Thoracic aorta (tissue), 2 donors: ENCODE measurements around the gene PRPF38B. TPM values are rescaled to one million over a fixed set of nuclear protein-coding genes. Genes with fewer than 3 reads are reported as not detected.

ENCODE experiments used
- ATAC-seq: fragments of 150-250 bp; one replicate; pipeline ENCODE4 v1.8.0; 2017; ENCODE audit warnings: low read depth; ENCODE audit not compliant: insufficient number of reproducible peaks, low FRiP score
- DNase-seq: peaks from one replicate; pipeline ENCODE4 v3.0.0-alpha.2; 2020; ENCODE audit warnings: low spot score
- H3K27ac ChIP-seq, 2 donors: fragments of 200-600 bp; sonication (generic); 1 replicate in 1 of 2; 2 replicates in 1 of 2; pipeline ENCODE4 v1.5.1; 2016; ENCODE audit warnings: mild to moderate bottlenecking in 2 of 2, moderate library complexity in 2 of 2
- H3K27me3 ChIP-seq: fragments of 200-600 bp; sonication (generic); replicated peaks from 2 replicates; pipeline ENCODE4 v1.6.0; 2016; ENCODE audit warnings: mild to moderate bottlenecking; ENCODE audit not compliant: insufficient read depth
- H3K36me3 ChIP-seq: fragments of 200-600 bp; sonication (generic); one replicate; pipeline ENCODE4 v1.5.1; 2016
- H3K4me1 ChIP-seq, 2 donors: fragments of 200-600 bp; sonication (generic); 1 replicate in 1 of 2; 2 replicates in 1 of 2; pipeline versions ENCODE4 v1.5.1 to v1.6.0; 2016; ENCODE audit warnings: low read depth in 2 of 2, mild to moderate bottlenecking in 1 of 2; ENCODE audit not compliant: control insufficient read depth in 1 of 2
- H3K4me3 ChIP-seq: fragments of 200-600 bp; sonication (generic); 2 replicates; pipeline ENCODE4 v1.5.1; 2016; ENCODE audit warnings: mild to moderate bottlenecking
- H3K9me3 ChIP-seq: fragments of 200-600 bp; sonication (generic); 2 replicates; pipeline ENCODE4 v1.5.1; 2016
- CTCF ChIP-seq: fragments of 200-600 bp; sonication (generic); IDR thresholded peaks from one replicate; pipeline ENCODE4 v1.5.1; 2019; ENCODE audit warnings: antibody characterized with exemption
- total RNA-seq, 2 donors: library from RNA; depleted of rRNA; stranded (reverse); fragments of >200 nt; gene quantifications; one replicate each; pipeline versions ENCODE4 v1.1.0 to v1.2.3, GENCODE V29; 2016

PRPF38B gene
- 10 to 100 TPM; 21.7 to 57.3 TPM for total RNA-seq

- Histone ChIP-seq H3K36me3 (no peaks in the 10 kb centered on the region), H3K4me1 (peaks cover 14 to 37% of the 10 kb centered on the region in 2 donors), H3K9me3 (no peaks in the 10 kb centered on the region), H3K27ac (peak within 1 kb of the TSS; percentile 97 to 98), H3K27me3 (no peaks in the 10 kb centered on the region), H3K4me3 (peak within 1 kb of the TSS; percentile 86)
- ATAC-seq = peak; percentile 93
- no peak for TF ChIP-seq CTCF
- DNase-seq = peak; percentile 78
These were observed at the start of gene PRPF38B for GRCh38 chr1:108691942-108692723. Gene PRPF38B (plus strand): TSS chr1:108692310. CDS start chr1:108692592, 282 bp downstream.

GRCh38 chr1:108643492-108644335 is 48.4 kb upstream of the PRPF38B start:
- Histone ChIP-seq H3K4me1 (peaks cover 6 to 15% of the 10 kb centered on the region in 2 donors), H3K27ac (no peak overlapping the region), H3K4me3 (no peak overlapping the region), H3K36me3 (no peaks in the 10 kb centered on the region), H3K27me3 (no peaks in the 10 kb centered on the region), H3K9me3 (no peaks in the 10 kb centered on the region)
- DNase-seq = no peak
- peak; percentile 67 for TF ChIP-seq CTCF
- no peak for ATAC-seq

GRCh38 chr1:108644984-108645383 is 47.1 kb upstream of the PRPF38B start:
- H3K36me3 ChIP-seq = no peaks in the 10 kb centered on the region
- no peak for ATAC-seq
- H3K27ac ChIP-seq = no peak overlapping the region
- no peaks in the 10 kb centered on the region for H3K27me3 ChIP-seq
- no peak overlapping the region for H3K4me3 ChIP-seq
- no peak for DNase-seq
- no peaks in the 10 kb centered on the region for H3K9me3 ChIP-seq
- peaks cover 6 to 15% of the 10 kb centered on the region in 2 donors for H3K4me1 ChIP-seq
- no peak for TF ChIP-seq CTCF

GRCh38 chr1:108645564-108646184 is 46.4 kb upstream of the PRPF38B start:
- DNase-seq (no peak), ATAC-seq (no peak)
- Histone ChIP-seq H3K4me1 (peaks cover 6 to 15% of the 10 kb centered on the region in 2 donors), H3K27me3 (no peaks in the 10 kb centered on the region), H3K27ac (peak overlapping the region; percentile 8 to 44), H3K9me3 (no peaks in the 10 kb centered on the region), H3K4me3 (no peak overlapping the region), H3K36me3 (no peaks in the 10 kb centered on the region)
- TF ChIP-seq CTCF = no peak

- Histone ChIP-seq H3K36me3 (no peaks in the 10 kb centered on the region), H3K4me1 (peaks cover 6 to 15% of the 10 kb centered on the region in 2 donors), H3K4me3 (no peak overlapping the region), H3K27ac (peak overlapping the region in 1 of 2 donors; percentile 44), H3K9me3 (no peaks in the 10 kb centered on the region), H3K27me3 (no peaks in the 10 kb centered on the region)
- no peak for ATAC-seq
- no peak for DNase-seq
- TF ChIP-seq CTCF = no peak
These were observed 45.9 kb upstream of the PRPF38B start for GRCh38 chr1:108646265-108646647.
